Left renal pelvis (tissue), 4 donors: ENCODE data around the gene RSPH6A. TPM values are rescaled to one million over a fixed set of nuclear protein-coding genes. Genes with fewer than 3 reads are reported as not detected.

ENCODE experiments used
- polyA plus RNA-seq, 4 donors: library from polyadenylated mRNA; unstranded; fragments of 120-200 nt; gene quantifications; one replicate each; pipeline ENCODE4 v1.2.1, GENCODE V29; 2013; ENCODE audit not compliant: insufficient read length in 4 of 4

The RSPH6A gene
- polyA plus RNA-seq, 4 donors, result not detected

Other genes starting within 250 kb of the RSPH6A start
- gene OPA3, start 230.5 kb downstream of the RSPH6A start, polyA plus RNA-seq, result 10 to 100 TPM in 2 of 4 donors, 1 to 10 TPM in 2; 6.4 to 10.9 (median 10.1) TPM
- gene GPR4, start 213.1 kb downstream of the RSPH6A start, polyA plus RNA-seq, result 1 to 10 TPM; 2.9 to 5.1 (median 4.3) TPM
- 10 to 100 TPM; 13.8 to 29.3 (median 19.0) TPM for gene EML2, start 175.9 kb downstream of the RSPH6A start, polyA plus RNA-seq
- gene GIPR, start 147.1 kb downstream of the RSPH6A start, polyA plus RNA-seq, result 1 to 10 TPM in 1 of 4 donors, under 1 TPM in 3; 0.33 to 1.2 (median 0.56) TPM
- gene SNRPD2, start 123.4 kb downstream of the RSPH6A start, polyA plus RNA-seq, result 100 to 1,000 TPM; 276 to 346 (median 299) TPM
- 10 to 100 TPM in 1 of 4 donors, 1 to 10 TPM in 3; 4.6 to 12.1 (median 8.0) TPM for gene QPCTL, start 122.6 kb downstream of the RSPH6A start, polyA plus RNA-seq
- 10 to 100 TPM; 12.4 to 23.2 (median 13.2) TPM for gene FBXO46, start 84.4 kb downstream of the RSPH6A start, polyA plus RNA-seq
- not detected for gene MEIOSIN, start 81.9 kb downstream of the RSPH6A start, polyA plus RNA-seq
- gene SIX5, start 46.1 kb downstream of the RSPH6A start, polyA plus RNA-seq, result 10 to 100 TPM; 15.9 to 32.4 (median 25.9) TPM
- 10 to 100 TPM; 32.8 to 69.8 (median 48.1) TPM for gene DMPK, start 32.8 kb downstream of the RSPH6A start, polyA plus RNA-seq
- 10 to 100 TPM; 25.4 to 47.1 (median 33.7) TPM for gene DMWD, start 22.5 kb downstream of the RSPH6A start, polyA plus RNA-seq
- 10 to 100 TPM; 43.0 to 81.4 (median 55.5) TPM for gene SYMPK, start 47.8 kb upstream of the RSPH6A start, polyA plus RNA-seq
- gene FOXA3, start 49.0 kb upstream of the RSPH6A start, polyA plus RNA-seq, result under 1 TPM; 0.11 to 0.76 (median 0.31) TPM
- gene IRF2BP1, start 70.8 kb upstream of the RSPH6A start, polyA plus RNA-seq, result 10 to 100 TPM; 16.4 to 28.2 (median 18.8) TPM
- 1 to 10 TPM; 3.5 to 7.6 (median 4.3) TPM for gene MYPOP, start 87.3 kb upstream of the RSPH6A start, polyA plus RNA-seq
- gene NANOS2, start 99.5 kb upstream of the RSPH6A start, polyA plus RNA-seq, result not detected
- 1 to 10 TPM; 2.8 to 4.8 (median 3.8) TPM for gene NOVA2, start 158.6 kb upstream of the RSPH6A start, polyA plus RNA-seq
- gene CCDC61, start 180.2 kb upstream of the RSPH6A start, polyA plus RNA-seq, result 10 to 100 TPM in 3 of 4 donors, 1 to 10 TPM in 1; 9.5 to 16.0 (median 11.4) TPM
- gene PGLYRP1, start 207.7 kb upstream of the RSPH6A start, polyA plus RNA-seq, result 1 to 10 TPM in 1 of 4 donors, under 1 TPM in 1, not detected in 2; 0.44 to 1.3 TPM
- gene IGFL4, start 225.7 kb upstream of the RSPH6A start, polyA plus RNA-seq, result 1 to 10 TPM in 1 of 4 donors, under 1 TPM in 3; 0.16 to 1.1 (median 0.48) TPM